G401.6 (cell line): ENCODE results near the gene UMODL1.

ENCODE experiments used
- FAIRE-seq: peaks from 2 replicates; lab custom pipeline; 2012; peaks lifted over from hg19 to GRCh38; lab: Jason Lieb, UNC

Gene UMODL1

GRCh38 chr21:42153046-42153686 lies 82.0 kb downstream of the UMODL1 start:
- FAIRE-seq: no peak

DNA sequence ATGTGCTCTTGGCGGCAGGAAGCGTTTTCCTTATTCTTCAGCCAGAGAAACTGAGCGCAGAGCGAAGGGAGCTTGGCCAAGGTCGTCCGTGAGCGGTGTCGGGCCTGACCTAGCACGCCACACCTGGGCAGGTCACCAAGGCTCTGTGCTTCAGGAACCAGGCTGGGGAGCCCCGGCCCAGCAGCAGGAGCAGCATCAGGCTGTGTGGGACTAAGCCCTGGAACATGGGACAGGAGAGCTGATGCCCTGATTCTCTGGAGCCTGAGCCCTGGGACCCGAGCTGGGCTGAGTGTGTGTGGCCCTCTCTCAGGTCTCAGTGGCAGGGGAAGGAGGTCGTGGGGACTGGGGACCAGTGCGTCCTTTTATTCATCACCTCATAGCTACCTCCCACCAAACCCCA lies 82.6 kb downstream of the UMODL1 start:
- FAIRE-seq: no peak

DNA sequence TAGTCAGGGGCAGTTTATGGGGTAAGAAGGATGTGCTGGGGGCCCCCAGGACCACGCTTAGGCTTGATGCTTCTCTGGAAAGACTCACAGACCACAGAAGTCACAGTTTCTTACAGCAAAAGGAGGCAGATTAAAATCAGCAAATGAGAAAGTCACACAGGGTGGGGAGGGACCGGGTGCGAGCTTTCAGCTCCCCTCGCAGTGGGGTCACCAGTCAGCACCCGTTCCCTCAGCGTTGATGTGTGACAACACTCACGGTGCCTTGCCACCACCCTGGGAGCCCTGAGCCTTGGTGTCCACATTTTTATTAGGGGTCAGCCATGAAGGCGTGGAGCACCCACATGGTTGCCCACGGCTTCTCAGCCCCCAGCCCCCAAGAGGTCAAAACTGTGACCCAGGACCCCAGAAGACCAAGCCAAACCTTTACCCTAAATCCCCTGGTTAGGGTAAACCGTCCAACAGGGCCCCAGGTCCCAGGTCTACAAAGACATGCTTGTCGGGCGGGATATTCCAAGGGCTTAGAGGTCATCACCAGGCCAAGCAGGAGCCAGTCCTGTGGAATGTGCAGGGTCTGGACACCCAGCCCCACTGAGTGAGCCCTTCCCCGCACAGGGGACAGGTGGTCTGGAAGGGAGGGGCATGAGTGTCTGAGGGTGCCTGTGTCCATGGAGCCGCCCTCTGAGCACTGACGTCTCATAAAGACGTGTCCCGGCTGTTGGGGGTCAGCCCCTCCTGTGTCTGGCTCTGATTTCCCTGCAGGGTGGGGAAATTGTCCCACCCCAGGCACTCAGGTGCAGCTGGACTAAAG lies 83.3 kb downstream of the UMODL1 start:
- FAIRE-seq: no peak

- FAIRE-seq: no peak
These were observed 84.1 kb downstream of the UMODL1 start for GRCh38 chr21:42155045-42155855.

- no peak for FAIRE-seq
These were observed 85.8 kb downstream of the UMODL1 start for GRCh38 chr21:42156690-42157605.

- FAIRE-seq: no peak
These were observed 86.6 kb downstream of the UMODL1 start for GRCh38 chr21:42157606-42158310.

DNA sequence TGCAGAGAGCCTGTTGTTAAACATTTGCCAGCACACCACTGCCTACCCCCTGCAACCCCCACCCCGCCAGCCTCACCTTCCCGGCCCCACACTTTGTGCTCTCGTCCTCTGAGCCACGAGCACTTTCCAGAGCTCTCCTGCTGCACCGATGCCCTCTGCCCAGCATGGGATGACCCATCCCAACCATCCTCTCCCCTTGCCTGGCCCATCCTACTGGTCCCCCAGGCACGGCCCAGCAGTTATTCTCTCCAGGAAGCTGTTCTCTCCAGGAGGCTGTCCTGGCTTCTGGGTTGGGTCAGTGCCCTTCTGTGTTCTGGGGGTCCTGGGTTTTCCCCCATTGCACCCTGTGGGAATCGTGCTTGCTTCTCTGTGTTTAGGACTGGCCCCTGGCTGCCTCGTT lies 87.7 kb downstream of the UMODL1 start:
- FAIRE-seq: no peak

DNA sequence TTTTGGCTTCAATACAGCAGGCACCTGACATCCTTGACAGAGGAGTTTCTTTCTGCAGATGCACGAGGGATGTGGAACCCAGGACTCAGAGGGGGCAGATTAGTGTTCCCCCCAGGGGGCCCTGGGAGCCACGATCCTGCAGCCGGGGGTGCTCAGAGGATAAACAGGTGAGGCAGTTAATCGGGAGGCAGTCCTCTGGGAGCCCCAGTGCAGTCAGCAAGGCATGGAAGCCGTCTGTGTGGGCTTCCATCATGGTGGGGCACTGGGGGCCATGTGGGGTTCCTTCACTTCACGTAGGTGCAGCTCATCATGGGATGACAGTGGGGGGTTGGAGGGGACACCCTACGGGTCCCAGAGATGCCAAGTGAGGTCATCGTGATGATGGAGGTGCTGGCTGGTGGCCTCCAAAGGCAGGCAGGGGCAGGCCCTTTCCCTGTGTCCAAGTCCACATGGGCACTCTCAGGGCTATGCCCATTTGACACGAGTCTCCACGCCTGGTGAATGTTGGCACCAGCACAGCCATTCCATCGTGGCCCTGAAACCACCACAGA lies 88.5 kb downstream of the UMODL1 start:
- no peak for FAIRE-seq

DNA sequence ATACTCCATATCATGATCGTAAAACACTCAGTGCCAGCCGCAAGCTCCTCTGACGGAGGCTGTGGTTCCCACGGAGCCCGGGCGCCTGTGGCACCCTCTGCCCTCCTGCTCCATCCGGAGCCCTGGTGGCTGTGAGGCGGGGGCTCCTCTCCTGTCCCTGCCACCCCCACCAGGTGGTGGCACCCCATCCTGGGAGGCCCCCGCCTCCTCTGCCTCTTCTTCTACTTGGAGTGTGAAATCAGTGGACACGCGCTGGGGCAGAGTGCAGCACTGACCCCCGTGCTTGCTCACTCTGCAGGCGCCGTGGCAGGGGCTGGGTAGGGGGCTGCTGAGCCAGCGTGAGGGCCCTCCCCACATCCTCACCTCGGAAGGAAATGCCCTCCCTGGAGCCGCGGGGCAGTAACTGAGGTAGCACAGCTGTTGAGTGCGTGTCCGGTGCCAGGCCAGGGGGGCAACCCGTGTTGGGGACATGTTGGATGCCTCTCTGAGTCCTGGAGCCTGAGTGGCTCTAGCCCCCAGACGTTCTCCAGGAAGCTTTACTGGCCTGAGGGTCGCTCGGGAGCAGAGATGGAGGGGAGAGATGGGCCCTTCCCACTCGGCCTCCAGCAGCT lies 89.1 kb downstream of the UMODL1 start:
- no peak for FAIRE-seq

- FAIRE-seq: no peak
These were observed 89.6 kb downstream of the UMODL1 start for GRCh38 chr21:42160765-42161164.

- FAIRE-seq: no peak
These were observed 90.4 kb downstream of the UMODL1 start for GRCh38 chr21:42161401-42161955.

- FAIRE-seq: no peak
These were observed 91.0 kb downstream of the UMODL1 start for GRCh38 chr21:42161956-42162681.

- no peak for FAIRE-seq
These were observed 91.9 kb downstream of the UMODL1 start for GRCh38 chr21:42162831-42163510.

DNA sequence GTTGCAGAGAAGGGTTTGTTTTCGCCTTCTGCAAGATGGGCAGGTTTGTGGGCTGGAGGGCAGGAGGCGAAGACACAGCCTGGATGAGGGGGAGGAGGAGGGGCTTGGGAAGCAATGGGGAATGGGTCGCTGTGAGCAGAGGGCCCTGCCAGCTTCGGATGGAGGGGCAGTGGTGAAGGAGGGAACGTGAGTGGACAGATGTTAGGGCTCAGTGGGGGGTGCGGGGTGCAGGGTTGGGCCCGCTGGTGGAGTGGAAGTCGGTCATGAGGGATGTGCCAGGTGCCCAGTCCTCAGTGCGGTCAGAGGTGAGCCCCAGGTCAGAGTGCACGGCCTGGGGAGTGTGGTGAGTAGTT lies 92.4 kb downstream of the UMODL1 start:
- FAIRE-seq: no peak

DNA sequence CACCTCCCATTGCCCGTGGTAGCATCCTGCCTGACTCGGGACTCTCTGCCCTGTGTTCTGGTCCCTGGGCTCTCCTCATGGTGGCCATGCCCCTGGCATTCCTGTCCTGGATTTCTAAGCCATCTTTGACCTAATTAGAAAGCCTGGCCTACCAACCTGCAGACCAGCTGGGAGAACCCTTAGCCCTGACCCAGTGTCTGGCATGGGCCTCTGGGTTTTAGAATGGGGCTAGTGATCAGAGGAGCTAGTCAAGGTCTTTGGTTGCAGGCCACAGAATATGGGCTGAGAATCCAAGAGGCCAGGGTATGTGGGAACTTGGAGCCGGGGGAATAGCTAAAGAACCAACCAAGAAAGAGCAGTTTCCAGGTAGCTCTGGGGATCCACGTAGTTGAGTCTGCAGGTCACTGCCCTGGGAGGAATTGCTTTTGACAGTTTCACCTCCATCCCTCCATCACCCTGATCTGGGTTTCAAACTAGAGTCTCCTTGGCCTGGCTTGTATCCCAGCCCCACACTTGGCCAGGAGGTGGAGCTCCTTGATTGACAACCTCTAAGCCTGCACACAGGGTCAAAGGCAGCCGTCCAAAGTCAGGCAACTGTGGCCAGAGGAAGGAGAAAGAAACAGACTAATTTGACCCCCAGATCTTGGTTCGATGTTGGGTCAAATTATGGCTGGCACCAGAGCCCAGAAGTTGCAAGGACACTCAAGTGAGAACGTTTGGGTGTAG lies 93.1 kb downstream of the UMODL1 start:
- no peak for FAIRE-seq

- FAIRE-seq: no peak
These were observed 93.7 kb downstream of the UMODL1 start for GRCh38 chr21:42164818-42165217.

GRCh38 chr21:42165901-42166300 lies 94.8 kb downstream of the UMODL1 start:
- FAIRE-seq: no peak

DNA sequence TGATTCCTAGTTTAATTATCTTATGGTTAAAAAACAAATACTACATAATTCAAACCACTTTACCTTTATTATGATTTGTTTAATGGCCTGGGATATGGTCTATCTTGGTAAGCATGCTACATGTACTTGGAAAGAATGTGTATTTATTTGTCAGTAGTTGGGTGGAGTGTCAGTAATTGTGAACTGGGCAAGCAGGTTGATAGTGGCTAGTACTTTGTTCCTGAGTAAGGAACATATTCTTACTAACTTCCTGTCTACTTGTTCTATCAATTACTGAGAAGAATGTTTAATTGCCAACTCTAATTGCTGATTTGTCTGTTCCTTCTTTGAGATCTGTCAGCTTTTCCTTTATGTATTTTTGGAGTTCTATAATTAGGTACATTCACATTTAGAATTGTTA lies 98.6 kb downstream of the UMODL1 start:
- no peak for FAIRE-seq
